Fibroblast of pulmonary artery (primary cell): ENCODE measurements around the gene KRTAP20-3.

Source experiments
- DNase-seq: peaks from one replicate; pipeline ENCODE4 v3.0.0-alpha.2; 2010; ENCODE audit warnings: low read depth
- H3K4me3 ChIP-seq: replicated peaks from 2 replicates; pipeline ENCODE4 v1.5.1; 2011; ENCODE audit warnings: low read depth, mild to moderate bottlenecking, control low read depth, low read length, moderate library complexity
- CTCF ChIP-seq: IDR thresholded peaks from 2 replicates; pipeline ENCODE4 v1.5.1; 2011; ENCODE audit warnings: mild to moderate bottlenecking, control low read depth, low read length, inconsistent platforms; ENCODE audit errors: missing control alignments

Gene KRTAP20-3

GRCh38 chr21:30634906-30635305 lies 7.8 kb upstream of the KRTAP20-3 start, which contains the start of gene KRTAP20-2:
KRTAP20-2 (plus strand) TSS chr21:30635206; CDS start chr21:30635264, 58 bp downstream.
- TF ChIP-seq CTCF, result no peak
- H3K4me3 ChIP-seq, result no peak within 1 kb of the TSS
- DNase-seq, result no peak

- no peak for DNase-seq
- H3K4me3 ChIP-seq, result no peak overlapping the region
- no peak for TF ChIP-seq CTCF
Measured at GRCh38 chr21:30638686-30639085, 4.0 kb upstream of the KRTAP20-3 start.

GRCh38 chr21:30646904-30647414 lies 4.3 kb downstream of the KRTAP20-3 start:
- no peak for DNase-seq
- H3K4me3 ChIP-seq, result no peak overlapping the region
- no peak for TF ChIP-seq CTCF

- TF ChIP-seq CTCF, result no peak
- no peak overlapping the region for H3K4me3 ChIP-seq
- no peak for DNase-seq
Measured at GRCh38 chr21:30652891-30653290, 10.2 kb downstream of the KRTAP20-3 start.

GRCh38 chr21:30668776-30669175 lies 26.1 kb downstream of the KRTAP20-3 start:
- no peak overlapping the region for H3K4me3 ChIP-seq
- no peak for DNase-seq
- no peak for TF ChIP-seq CTCF

GRCh38 chr21:30672985-30673650 lies 30.5 kb downstream of the KRTAP20-3 start:
- no peak for TF ChIP-seq CTCF
- no peak overlapping the region for H3K4me3 ChIP-seq
- no peak for DNase-seq

- DNase-seq, result no peak
- no peak for TF ChIP-seq CTCF
Measured at GRCh38 chr21:30674312-30674711, 31.6 kb downstream of the KRTAP20-3 start.

More at GRCh38 chr21:30674312-30674711, 31.6 kb downstream of the KRTAP20-3 start:
- no peak overlapping the region for H3K4me3 ChIP-seq
